ENCODE measurements around the gene B4GAT1.
"Not testable (repeated sequence)": the region's sequence is repeated elsewhere in the genome, so short reads cannot be mapped to it uniquely, and the experiment has no call there.

Gene B4GAT1

DNA sequence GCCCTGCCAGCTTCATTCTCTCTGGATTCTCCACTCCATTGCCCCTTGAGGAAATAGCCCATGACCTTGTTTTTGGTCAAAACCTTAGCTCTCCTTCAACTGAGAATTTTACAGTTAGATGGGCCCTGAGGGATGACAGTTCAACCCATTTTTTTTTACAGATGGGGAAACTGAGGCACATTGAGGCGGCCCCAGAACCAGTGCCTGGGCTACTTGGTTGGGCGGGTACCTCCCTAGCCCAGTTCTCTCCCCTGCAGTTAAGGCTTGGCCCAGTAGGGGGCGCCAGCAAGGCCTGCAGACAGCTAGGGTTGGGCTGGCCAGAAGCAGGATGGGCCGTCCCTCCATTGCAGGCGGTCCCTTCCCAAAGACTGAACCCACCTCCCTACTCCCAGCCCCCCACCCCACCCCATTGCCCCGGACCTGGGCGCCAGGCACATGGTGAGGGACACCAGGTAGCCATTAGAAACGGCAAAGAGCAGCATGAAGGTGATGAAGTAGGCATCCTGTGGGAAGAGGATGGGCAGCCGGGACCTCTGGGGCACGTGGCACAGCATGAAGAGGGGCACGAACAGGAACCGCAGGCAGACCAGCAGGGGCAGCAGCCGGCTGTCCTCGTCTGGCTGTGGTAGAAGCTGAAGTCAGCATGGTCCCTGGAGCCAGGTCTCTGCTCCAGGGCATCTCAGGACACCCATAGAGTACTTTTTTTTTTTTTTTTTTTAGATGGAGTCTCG, 16.5 kb upstream of the B4GAT1 start:
- peak in 4 of 58 donors; percentile 4 to 25 (median 15) for DNase-seq

DNA sequence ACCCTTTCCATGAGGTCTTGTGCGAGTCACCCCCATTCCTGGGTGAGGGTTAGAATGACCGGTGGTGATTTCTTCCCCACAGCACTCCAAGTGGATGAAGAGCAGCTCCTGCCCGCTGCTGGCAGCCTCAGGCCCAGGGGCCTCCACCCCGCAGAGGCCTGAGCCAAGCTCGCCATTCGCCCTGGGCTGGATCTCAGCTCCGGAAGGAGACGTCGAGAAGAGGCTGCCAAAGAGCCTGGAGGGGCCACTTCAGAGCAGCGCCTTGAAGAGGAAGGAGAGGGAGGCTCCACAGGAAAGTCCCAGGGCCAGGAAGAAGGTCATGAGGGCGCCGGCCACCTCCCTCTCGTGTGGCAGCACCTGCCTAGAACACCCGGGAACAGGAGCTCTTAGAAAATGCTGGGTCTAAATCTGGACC, 15.8 kb upstream of the B4GAT1 start:
- no peak for DNase-seq

DNA sequence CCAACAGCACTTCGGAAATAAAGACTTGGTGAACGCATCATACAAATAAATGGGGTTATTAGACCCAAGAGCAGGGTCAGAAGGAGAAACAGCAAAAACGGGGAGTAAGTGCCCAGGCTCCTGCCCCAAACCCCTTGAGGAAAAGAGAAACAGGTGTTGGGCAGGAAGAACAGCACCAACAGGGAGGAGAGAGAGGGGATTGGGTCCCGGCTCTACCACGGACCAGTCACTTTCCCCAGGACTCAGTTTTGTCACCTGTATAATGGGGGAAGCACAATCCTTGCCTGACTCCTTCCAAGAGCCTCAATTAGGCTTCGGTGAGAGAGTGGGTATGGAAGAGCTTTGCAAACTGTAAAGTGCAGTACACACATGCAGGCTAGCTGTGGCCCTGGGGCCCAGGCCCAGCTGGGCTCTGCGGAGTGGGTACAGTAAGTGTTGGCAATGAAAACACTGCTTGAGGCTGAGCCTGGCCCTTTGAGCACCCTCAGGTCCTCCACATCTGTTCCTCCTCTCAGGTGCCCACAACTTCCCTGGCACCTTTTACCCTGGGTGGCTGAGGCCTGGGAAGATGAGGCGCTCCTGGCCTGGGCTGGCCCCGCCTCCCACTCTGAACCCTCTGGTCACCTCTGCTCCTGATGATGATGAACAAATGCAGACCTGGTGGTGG, 15.2 kb upstream of the B4GAT1 start:
- no peak for DNase-seq

DNA sequence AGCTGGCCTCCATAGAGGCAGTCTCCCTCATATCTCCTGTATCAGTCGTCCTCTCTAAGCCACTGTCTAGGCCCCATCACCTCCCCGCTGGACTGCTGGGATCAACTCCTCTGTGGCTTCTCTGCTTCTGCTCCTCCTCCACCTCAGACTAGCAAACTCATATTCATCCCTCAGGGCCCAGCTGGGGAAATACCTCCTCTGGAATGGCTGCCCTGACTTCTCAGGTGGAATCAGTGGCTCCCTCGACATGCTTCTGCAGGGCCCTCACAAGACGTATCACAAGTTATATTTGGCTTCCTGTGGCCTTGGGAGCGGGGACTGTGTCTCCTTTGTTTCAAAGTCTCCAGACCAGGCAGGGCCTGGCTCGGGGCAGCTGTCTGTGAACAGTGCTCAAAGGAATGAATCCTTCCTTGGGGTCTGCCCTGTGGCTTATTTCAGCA, 14.1 kb upstream of the B4GAT1 start:
- no peak for DNase-seq

DNA sequence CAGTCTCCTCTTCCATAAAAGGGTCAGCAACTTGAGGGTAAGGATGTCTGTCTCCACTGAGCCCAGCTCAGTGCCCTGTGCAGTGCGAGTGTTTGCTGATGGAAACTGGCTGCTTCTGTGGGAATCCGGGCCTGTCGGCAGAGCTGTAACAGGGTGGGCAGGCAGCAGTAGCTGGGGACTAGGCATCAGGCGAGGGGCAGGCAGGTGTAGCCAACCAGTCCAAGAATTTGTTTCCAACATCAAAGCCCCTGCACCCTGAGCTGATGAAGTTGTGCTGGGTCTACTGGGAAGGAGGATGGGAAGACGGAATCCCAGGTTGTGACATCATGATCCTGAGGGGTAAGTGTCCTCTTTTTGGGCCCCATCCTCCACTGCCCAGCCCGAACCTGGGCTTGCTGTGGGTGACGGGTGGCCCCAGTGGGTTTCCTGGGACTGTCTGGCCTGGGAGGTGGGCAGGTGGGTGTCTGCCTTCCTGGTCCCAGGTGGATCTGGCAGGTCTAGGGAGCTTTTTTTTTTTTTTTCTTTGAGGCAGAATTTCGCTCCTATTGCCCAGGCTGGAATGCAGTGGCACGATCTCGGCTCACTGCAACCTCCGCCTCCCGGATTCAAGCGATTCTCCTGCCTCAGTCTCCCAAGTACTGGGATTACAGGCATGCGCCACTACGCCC, 13.1 kb upstream of the B4GAT1 start:
- no peak for DNase-seq

DNA sequence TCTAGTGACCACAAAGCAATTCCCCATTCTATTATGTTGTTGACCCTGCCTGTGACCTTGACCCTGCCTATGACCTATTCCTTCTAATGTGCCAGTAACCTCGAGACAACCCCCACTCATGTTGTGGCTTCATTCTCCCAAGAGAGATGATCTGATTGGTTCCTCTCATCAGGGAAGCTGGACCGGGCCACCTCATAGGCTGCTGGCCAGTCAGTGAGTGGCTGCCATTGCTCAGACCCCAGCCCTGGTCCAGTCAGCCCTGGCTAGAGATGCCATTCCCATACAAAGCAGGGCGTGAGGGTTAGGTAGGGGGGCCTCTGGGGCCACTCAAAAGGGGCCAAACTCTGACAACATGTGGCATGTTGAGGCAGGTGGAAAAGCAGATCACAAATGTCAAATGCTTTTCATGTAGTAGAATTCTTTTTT, 12.2 kb upstream of the B4GAT1 start:
- no peak for DNase-seq

DNA sequence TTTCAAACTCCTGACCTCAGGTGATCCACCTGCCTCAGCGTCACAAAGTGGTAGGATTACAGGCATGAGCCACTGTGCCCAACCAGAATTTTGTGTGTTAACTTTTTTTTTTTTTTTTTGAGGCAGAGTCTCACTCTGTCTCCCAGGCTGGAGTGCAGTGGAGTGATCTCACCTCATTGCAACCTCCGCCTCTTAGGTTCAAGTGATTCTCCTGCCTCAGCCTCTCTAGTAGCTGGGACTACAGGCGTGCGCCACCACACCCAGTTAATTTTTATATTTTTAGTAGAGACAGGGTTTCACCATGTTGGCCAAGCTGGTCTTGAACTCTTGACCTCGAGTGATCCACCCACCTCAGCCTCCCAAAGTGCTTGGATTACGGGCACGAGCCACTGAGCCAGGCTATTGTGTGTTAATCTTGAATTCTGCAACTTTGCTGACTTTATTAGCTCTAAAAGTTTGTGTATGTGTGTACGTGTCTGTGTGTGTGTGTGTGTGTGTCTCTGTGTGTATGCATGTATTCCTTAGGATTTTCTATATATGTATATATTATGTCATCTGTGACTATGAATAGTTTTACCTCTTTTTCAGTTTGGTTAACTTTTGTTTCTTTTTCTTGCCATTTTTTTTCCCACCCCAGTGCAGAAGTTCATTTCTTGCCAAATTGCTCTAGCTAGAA, 3.3 kb upstream of the B4GAT1 start:
- DNase-seq, result not testable (repeated sequence)

DNA sequence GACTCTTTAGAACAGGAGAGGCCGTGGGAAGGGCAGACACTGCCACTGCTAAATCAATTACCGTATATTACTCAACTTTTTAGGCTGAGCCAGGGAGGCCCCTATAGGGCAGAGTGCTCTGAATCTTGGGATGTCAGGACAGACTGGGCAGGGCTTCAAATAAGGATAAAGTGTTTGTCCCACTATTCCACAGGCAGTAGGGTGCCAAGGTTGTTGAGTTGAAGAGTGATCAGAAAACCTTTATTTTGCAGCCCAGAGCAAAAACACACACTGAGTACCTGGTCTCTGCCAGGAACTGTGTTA, 1.6 kb upstream of the B4GAT1 start:
- DNase-seq, result no peak

DNA sequence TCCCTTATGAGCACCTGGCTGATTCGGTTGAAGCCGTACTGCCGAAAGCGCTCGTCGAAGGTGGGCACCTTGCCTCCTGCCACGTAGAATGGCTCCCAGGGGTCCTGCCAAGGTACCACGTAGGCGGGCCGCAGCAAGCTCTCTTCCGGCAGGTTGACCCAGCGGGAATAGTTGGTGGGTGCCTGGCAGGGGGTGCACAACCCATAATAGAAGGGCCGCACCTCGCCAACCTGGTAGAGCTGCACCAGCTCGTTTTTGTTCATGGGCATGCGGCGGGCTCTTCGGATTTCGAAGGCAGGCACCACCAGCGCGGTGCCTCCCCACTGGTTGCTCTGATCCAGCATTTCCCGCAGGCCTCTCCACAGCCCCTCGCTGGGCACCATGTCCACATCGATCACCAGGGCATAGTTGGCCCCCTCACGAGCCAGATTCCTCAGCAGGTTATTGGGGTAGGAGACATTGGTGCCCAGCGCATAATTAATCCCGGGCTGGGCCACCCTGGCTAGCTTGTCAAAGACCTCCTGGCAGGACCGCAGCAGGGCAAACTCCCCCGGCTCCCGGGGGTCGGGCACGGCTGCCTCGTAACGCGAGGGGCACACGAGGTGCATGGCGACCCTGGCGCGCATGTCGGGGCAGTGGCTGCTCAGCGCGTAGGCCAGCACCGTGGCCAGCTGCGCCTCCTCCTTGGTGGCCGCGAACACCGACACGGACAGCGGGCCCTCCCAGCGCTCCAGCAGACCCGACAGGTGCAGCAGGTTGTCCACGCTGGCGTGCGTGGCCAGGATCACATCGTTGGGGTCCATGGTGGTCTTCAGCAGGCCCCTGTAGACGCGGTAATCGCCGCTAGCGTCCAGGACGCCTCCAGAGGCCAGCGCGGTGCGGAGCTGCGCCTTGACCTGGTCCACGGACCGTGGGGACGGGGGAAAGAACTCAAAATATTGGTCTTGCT, 679 bp downstream of the B4GAT1 start:
- DNase-seq, result peak in 3 of 58 donors; percentile 5 to 53 (median 22)

DNA sequence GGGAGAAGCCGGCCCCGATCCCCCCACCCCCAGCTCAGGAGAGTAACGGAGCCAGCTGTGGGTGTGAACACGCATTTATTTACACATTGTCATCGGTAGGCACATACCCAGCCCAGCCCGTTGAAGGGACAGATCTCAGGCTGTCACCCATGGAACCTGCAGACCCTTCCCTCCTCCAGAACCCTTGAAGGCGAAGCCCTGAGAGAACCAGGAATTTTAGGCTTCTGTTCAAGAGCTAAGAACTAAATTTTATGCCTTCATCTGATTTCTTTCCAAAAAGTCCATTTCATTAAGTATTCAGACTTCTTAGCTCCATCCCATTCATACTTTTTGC, 2.1 kb downstream of the B4GAT1 start:
- no peak for DNase-seq

DNA sequence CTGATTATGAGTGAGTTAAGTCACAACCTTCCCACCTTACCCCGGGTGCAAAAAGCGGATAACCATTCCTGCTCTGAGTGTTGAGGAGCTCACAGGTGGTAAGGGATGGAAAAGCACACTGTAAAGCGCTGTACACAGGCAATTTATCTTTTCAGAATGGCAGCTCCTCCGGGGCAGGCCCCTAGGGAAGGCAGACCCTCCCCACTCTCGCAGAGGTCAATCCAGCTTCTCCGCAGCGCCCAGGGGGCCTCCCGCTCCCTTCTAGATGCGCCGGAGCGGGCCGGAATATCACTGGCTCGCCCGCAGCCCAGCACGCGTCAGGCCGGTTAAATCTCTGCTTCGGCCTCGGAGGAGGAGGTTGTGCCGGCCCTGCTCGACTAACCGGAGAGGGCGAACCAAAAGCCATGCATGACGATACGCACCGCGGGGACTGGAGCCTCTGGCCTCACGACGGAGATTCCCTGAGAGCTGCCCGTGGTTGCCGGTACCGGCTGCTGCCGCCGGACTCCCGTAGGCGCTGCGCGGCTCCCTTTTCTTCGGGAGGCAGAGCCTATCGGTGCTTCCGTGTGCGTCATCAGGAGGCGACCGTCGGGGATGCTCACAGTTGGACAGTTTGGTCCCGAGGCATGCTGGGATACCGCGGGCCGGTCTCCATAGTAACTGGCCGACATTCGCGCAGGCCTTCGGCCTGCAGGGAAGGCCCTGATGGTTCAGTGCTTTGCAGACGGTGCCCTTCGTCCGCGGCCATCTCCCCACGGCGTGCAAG, 2.7 kb downstream of the B4GAT1 start, which contains the start of gene BRMS1:
TSS of gene BRMS1 (minus strand) at position 555 of the 766 bp plus-strand sequence. CDS start 2,870 bp downstream, outside the sequence.
- peak; percentile 57 to 99 (median 94) for DNase-seq

DNA sequence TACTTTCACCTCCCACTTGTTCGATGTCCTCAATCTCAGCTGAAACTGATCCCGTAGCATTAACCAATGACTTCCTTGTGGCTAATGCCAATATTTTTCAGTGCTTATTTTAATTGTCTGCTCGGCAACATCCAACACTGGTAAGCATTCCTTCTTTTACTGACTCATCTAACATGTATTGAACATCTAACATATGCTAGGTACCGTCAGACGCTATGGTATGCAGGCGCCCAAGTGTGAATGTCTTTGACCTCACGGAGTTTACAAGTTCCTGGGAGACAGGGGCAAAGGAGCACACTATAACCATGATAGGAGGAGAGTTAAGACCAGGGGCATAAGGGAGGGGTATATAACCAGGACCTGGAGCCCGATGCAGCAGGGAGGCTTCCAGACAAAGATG, 4.3 kb downstream of the B4GAT1 start:
- DNase-seq, result no peak

DNA sequence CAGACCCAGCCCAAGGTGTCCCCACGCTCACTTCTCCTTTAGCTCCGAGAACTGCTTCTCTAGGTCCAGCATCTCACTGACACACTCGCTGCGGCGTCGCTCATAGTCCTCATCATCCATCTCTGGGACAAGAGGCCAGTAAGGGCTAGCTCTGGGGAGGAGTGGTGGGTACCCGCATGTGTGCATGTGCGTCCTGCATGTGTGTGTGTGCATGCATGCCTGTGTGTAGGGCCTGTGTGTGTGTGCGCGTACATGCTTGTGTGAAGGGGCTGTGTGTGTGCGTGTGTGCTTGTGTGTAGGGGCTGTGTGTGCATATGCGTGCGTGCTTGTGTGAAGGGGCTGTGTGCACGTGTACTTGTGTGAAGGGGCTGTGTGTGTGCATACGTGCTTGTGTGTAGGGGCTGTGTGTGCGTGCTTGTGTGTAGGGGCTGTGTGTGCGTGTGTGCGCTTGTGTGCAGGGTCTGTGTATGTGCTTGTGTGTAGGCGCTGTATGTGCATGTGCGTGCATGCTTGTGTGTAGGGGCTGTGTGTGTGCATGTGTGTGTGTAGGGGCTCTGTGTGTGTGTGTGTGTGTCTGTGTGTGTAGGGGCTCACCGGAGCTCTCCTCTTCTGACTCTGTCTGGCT, 5.8 kb downstream of the B4GAT1 start:
- DNase-seq, result no peak

DNA sequence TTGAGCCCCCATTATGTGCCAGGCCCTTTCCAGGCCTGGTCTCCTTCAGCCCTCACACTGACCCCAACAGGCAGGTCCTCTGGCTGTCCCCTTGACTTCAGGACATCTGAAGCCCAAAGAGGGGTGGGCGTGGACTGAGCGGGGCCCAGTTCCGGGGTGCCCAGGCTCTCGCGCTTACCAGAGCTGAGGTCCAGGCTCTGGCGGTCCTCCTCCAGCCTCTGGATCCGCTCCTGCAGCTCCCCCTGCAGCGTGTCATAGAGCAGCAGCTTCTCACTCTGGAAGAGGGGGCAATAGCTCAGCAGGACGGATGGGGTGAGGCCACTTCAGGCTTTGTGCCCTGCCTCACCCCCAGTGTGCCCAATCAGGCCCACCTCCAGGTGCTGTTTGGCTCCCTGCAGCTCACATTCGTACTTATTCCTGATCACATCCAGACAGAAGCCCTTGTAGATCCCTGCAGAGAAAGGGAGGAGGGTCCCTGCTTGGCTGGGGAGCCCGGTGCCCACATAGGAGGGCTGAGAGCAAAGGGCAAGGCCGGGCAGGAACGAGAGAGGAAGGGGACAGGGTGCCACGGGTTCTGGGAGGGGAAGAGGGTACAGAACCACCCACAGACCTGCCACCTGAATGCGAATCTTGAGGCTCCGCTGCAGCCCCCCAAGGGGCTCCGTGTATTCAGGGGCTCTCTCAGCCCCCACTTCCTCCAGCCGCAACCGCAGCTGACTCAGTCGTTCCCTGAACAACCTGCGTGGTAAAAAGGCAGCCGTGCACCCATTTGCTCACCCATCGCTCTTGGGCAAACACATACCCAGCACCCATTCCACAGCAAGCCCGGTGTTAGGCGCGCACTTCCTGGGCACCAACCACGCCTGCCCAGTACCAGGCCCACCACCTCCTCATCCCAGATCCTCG, 6.6 kb downstream of the B4GAT1 start:
- no peak for DNase-seq

DNA sequence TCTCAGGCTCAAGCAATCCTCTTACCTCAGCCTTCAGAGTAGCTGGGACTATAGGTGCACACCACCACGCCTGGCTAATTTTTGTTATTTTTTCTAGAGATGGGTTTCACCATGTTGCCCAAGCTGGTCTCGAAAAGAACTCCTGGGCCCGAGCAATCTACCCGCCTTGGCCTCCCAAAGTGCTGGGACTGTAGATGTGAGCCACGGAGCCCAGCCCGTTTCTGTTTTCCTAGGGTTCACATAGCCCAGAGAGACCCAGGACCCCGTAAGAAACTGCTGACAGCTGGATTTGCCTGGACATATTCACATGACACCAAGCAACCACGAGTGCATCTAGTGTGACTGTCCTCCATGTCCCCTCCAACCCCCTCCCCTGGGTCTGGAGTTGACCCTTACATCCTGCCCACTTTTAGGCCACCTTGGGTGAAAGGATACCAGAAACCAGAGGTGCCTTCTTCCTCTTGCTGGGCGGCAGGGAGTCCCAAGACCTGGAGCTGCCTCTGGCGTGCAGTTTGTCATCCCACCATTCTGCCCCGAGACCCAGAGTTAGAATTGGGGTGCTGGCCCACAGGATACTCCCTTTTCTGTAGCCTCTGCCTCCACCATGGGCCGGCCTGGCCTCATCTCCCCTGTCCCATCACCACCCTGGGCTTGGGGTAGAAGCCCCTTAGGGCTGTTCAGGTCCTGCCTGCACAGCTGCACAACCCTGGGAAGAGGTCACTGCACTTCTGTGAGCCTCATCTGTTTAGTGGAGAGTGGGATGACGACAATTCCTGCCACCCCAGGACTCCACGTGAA, 7.5 kb downstream of the B4GAT1 start:
- DNase-seq, result no peak

DNA sequence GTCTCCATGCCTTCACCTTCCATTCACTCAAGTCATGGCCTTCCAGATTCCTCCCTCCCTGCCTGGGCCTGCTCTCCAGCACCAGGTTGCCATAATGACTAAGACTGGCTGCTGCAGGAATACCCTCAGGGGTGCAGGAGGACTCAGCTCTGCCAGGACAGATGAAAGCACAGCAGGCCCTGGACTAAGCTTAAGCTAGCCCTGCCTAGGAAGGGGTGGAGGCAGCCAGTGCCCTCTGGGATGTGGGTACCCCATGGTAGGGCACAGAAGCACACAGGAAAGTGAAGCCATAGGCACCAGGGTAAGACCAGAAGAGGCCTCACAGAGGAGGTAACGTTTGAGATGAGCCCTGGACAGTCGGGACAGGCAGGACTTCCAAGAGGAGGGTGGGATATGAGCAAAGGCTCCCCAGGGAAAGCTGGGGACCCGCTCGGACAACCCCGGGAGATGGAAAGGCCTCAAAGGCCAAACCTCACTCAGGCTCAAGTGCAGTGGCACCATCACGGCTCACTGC, 8.2 kb downstream of the B4GAT1 start:
- no peak for DNase-seq

All from anterior cingulate cortex (tissue), 58 donors.